HG03135 (cell line): ENCODE data around the gene SYVN1.

Source experiments
- ATAC-seq: cut with Tn5 transposase; IDR thresholded peaks from one replicate; pipeline ENCODE4 v1.9.1; 2021; ENCODE audit warnings: mild to moderate bottlenecking, moderate library complexity; ENCODE audit not compliant: unreplicated experiment

SYVN1 gene

GRCh38 chr11:65095974-65096806, 38.1 kb downstream of the SYVN1 start, which contains the start of gene VPS51:
VPS51 (plus strand) TSS chr11:65096214; CDS start chr11:65096251, 37 bp downstream.
- peak; percentile 89 for ATAC-seq

GRCh38 chr11:65095427-65095826, 38.9 kb downstream of the SYVN1 start:
- no peak for ATAC-seq

GRCh38 chr11:65090628-65091027, 43.7 kb downstream of the SYVN1 start:
- ATAC-seq, result no peak

- no peak for ATAC-seq
Measured at GRCh38 chr11:65089621-65090020, 44.7 kb downstream of the SYVN1 start.

- ATAC-seq, result no peak
Measured at GRCh38 chr11:65087827-65088226, 46.5 kb downstream of the SYVN1 start.

GRCh38 chr11:65087216-65087615, 47.1 kb downstream of the SYVN1 start:
- no peak for ATAC-seq

GRCh38 chr11:65086809-65087208, 47.5 kb downstream of the SYVN1 start:
- ATAC-seq, result no peak

GRCh38 chr11:65085446-65085845, 48.9 kb downstream of the SYVN1 start:
- ATAC-seq, result no peak

GRCh38 chr11:65084598-65085375, 49.5 kb downstream of the SYVN1 start:
- ATAC-seq, result peak; percentile 3

GRCh38 chr11:65083834-65084597, 50.3 kb downstream of the SYVN1 start, which contains the start of the genes CDCA5 and ZFPL1:
CDCA5 (minus strand) TSS chr11:65084040; CDS start chr11:65083978, 62 bp downstream.
ZFPL1 (plus strand) TSS chr11:65084222; CDS start chr11:65084699, 477 bp downstream.
- ATAC-seq, result peak; percentile 79

- peak; percentile 13 for ATAC-seq
Measured at GRCh38 chr11:65083134-65083833, 51.0 kb downstream of the SYVN1 start.

GRCh38 chr11:65078786-65079342, 55.5 kb downstream of the SYVN1 start:
- ATAC-seq, result no peak

- ATAC-seq, result no peak
Measured at GRCh38 chr11:65078151-65078550, 56.2 kb downstream of the SYVN1 start.

GRCh38 chr11:65077451-65077850, 56.9 kb downstream of the SYVN1 start:
- no peak for ATAC-seq
